GM12878 (cell line): Measurements from ENCODE around the gene EFHD2.

Experiments used
- CTCF ChIP-seq, 3 experiments: IDR thresholded peaks in 2 of 3; conservative IDR thresholded peaks in 1 of 3; 2 replicates each; pipeline ENCODE4 v1.5.1; 2011; ENCODE audit warnings: low read depth in 3 of 3, low read length in 3 of 3, mild to moderate bottlenecking in 3 of 3, control low read depth in 2 of 3, moderate library complexity in 2 of 3, inconsistent platforms in 1 of 3, mixed read lengths in 1 of 3; ENCODE audit not compliant: control insufficient read depth in 2 of 3, insufficient read depth in 1 of 3; ENCODE audit errors: extremely low read depth in 1 of 3
- HCFC1 ChIP-seq: fragments of 150-350 bp; IDR thresholded peaks from 2 replicates; pipeline ENCODE4 v1.6.1; 2014; ENCODE audit warnings: low read length
- IKZF1 ChIP-seq: fragments of 450-650 bp; conservative IDR thresholded peaks from 2 replicates; pipeline ENCODE4 v1.6.1; 2017; ENCODE audit warnings: antibody characterized with exemption, mild to moderate bottlenecking
- MAX ChIP-seq: IDR thresholded peaks from 2 replicates; pipeline ENCODE4 v1.6.1; 2012; ENCODE audit warnings: low read depth, low read length, improper control_type of control experiment
- SP1 ChIP-seq: IDR thresholded peaks from one replicate; pipeline ENCODE4 v1.6.1; 2011; ENCODE audit warnings: low read depth, low read length
- TAF1 ChIP-seq: IDR thresholded peaks from 2 replicates; pipeline ENCODE4 v1.6.1; 2011; ENCODE audit warnings: mild to moderate bottlenecking, low read depth, low read length, borderline replicate concordance

- no peak for TF ChIP-seq TAF1
- no peak for TF ChIP-seq HCFC1
- TF ChIP-seq SP1 = no peak
- TF ChIP-seq CTCF (IDR thresholded peaks at IDR 0.05 in 2 of 3, conservative IDR thresholded peaks at IDR 0.05 in 1 of 3; ENCODE audit: control insufficient read depth in 2 of 3, extremely low read depth in 1 of 3, insufficient read depth in 1 of 3, low read depth in 3 of 3, low read length in 3 of 3) = no peak
- TF ChIP-seq IKZF1 = no peak
- no peak for TF ChIP-seq MAX
Observed at GRCh38 chr1:15453734-15454133, 44.0 kb downstream of the EFHD2 start.
